HG03442 (cell line): ENCODE measurements around the gene KCNQ2.

Experiments
- ATAC-seq: cut with Tn5 transposase; IDR thresholded peaks from one replicate; pipeline ENCODE4 v1.9.1; 2021; ENCODE audit warnings: mild to moderate bottlenecking, moderate library complexity; ENCODE audit not compliant: unreplicated experiment

Gene KCNQ2

DNA sequence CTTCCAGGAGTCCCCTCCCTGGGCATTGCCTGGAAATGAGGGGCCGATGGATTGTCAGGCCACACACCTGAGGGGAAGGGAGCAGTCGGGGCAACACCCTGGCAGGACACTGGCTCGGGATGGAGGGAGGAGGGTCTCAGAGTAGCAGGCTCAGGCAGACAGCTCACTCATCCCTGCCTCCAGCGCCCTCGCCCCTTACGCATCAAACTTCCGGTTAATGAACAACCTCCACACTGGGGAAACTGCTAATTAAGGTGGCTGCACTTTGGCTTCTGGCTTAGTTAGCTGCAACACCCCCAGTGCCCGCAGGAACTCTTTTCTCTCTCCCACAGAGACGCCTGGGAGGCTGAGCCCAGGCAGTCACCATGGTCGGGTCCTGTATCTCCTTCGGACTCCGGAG is 98.0 kb downstream of the KCNQ2 start:
- no peak for ATAC-seq

DNA sequence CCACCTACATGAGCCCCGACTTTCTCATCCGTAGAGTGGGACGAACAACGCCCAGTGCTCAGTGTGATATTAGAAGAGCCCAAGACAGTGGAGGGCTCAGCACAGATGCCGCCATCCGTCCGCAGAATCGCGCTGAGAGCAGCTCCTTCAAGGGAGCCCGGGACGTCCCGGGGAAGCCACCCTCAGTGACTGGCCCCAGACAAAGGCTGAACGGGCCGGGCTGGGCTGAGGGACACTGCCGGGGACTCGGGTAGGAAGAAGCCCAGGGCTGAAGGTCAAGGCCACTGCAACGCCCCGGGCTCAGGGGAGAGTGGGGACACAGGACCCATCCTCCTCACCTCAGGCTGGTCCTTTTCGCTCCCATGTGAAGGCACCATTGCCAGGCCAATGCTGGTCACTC is 98.5 kb downstream of the KCNQ2 start:
- ATAC-seq, result no peak

- no peak for ATAC-seq
Observed at GRCh38 chr20:63372971-63373885, 99.2 kb downstream of the KCNQ2 start.

DNA sequence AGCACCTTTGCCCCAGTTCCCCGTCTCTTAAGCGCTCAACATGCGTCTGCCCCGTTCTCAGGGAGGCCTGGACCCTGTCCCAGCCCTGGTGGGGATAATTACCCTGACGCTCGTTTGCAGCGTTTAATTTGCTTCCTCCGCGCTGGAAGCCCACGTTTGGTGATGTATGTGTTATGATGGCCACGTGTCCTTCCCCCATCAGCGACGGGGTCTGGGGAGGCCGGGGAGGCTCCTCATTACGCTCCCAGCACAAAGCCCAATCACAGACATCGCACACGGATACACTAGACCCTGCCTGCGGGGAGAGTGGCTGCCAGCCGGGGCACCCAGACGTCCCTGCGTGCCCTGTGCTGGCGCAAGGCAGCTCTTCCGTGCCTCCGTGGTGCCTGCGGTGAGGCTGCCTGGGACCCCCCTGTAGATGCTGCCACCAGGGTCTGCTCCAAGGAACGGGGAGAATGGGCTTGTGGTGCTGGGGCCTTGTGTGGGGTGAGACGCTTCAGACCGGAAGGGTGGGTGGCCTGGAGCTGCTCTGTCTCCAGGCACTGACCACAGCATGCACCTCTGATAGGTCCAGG is 101.1 kb downstream of the KCNQ2 start:
- no peak for ATAC-seq

GRCh38 chr20:63370618-63371187 is 101.8 kb downstream of the KCNQ2 start:
- no peak for ATAC-seq

DNA sequence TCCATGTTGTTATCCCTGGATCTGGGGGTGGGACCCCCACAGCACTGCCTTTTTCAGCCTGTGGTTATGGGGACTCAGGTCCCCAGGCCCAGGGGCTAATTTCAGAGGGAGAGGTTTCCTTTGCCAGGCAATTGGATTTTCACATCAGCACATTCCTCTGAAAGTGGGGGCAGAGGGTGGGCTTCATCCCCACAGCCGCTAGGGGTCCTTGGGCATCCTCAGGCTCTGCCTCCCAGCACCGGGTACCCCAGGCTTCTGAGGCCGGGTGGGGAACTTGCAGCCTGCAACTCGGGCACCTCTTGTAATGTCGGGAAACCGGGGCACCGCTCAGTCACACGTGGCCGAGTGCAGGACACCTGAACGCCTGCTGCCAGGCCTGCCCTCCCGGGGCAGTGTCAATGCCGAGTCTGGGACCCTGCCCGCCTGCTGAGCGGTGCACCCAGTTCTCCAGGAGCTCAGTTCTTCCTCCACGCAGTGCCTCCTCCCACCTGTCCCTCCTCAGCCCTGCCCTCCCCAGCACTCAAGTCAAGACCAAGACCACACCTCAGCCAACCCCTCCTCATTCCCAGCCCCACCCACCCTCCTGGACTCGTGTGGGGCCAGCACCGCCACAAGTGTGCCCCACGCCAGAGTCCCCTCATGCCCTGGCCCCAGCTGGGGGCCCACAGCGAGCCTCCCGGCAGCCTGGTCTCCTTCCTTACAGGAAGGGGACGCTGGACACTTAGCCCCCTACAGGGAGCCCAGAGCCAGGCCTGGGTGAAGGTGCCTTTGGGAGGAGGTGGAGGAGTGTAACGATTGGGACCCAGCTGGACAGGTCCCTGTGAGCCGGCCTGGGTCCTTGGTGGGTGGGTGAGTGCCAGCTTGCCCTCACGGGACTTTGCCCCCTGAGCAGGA is 102.5 kb downstream of the KCNQ2 start:
- ATAC-seq, result no peak

DNA sequence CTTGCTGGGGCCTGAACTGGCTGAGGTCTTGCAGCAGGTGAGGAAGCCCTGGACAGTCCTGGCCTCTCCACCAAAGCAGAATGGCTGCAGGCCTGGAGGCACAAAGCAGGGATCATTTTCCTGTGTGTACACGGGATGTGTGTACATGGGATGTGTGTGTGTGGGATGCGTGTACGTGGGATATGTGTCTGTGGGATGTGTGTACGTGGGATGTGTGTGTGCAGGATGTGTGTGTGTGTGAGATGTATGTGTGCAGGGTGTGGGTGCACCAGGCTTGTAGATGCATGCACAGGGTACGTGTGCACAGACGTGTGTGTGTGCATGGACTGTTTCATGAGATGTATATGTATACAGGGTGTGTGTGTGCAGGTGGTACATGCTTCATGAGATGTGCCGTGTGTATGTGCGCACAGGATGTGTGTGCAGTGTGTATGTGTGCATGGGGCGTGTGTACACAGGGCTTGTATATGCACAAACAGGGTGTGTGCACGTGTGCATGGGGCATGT is 103.4 kb downstream of the KCNQ2 start:
- ATAC-seq, result no peak

GRCh38 chr20:63368151-63368550 is 104.3 kb downstream of the KCNQ2 start:
- no peak for ATAC-seq

DNA sequence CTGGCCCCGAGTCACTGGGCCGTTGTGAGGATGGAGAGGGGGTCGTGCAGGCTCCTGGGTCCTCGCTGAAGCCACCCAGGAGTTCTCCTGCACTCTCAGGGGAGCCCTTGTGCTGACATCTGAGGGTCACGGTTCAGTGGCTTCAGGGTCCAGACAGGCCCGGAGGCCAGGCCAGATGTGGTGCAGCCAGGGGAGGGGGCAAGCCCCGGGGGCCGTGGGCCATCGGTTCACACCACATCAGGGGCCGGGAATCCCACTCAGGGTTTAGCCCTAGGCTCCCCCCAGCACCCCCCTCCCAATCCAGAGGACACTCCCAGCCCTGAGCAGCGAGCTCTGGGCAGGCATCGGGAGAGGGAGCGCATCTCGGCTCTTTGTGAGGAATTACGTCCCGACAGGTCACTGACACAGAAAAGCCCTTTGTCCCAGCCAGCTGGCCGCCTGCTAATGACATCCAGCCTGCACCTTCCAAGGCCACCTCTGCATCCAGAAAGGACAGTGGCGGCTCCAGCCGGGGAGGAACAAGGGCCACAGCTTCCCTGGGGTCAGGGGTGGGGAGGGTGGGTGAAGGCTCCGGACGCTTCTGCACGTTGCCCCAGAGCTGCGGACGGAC is 104.9 kb downstream of the KCNQ2 start:
- ATAC-seq, result no peak

DNA sequence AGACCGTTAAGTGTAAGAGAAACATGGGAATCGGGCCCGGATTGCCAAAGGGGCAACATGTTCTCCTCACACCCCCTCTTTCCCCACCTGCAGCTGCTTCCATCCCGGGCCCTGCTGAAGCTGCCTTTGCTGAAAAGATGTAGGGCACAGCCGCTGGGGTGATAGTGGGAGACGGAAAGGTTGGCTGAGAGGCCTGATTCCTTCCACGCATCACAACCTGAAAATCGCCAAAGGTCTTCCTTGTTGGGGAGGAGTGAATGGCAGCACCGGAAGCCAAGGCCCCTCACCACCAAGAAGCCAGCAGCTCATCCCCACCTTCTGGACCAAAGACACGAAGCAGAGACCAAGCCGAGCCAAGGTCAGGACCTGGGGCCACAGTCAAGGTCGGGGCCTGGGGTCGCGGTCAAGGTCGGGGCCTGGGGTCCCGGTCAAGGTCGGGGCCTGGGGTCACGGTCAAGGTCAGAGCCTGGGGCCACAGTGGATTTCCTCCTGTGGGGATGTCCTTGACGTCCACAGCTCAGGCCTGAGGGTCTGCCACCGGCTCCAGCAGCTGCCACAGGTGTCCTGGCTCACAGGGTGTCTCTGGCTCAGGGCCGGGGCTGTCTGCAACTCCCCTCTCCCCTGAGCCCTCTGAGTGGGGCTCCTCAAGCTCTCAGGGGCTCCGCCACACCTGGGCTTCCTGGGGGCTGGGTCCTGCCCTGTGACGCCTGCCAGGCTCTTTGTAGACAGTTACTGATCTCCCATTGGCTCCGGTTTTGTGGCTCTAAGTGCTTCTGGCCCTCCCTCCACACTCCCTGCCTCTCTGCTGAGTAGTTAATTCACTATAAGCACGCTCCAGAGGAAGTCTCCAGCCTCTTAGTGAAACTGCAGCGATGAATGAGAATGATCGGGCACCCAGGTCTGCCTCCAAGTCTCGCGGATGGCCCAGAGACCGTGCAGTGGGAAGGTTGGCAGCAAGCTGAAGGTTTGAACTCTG is 105.8 kb downstream of the KCNQ2 start:
- no peak for ATAC-seq

GRCh38 chr20:63365601-63366389 is 106.7 kb downstream of the KCNQ2 start:
- ATAC-seq, result no peak

DNA sequence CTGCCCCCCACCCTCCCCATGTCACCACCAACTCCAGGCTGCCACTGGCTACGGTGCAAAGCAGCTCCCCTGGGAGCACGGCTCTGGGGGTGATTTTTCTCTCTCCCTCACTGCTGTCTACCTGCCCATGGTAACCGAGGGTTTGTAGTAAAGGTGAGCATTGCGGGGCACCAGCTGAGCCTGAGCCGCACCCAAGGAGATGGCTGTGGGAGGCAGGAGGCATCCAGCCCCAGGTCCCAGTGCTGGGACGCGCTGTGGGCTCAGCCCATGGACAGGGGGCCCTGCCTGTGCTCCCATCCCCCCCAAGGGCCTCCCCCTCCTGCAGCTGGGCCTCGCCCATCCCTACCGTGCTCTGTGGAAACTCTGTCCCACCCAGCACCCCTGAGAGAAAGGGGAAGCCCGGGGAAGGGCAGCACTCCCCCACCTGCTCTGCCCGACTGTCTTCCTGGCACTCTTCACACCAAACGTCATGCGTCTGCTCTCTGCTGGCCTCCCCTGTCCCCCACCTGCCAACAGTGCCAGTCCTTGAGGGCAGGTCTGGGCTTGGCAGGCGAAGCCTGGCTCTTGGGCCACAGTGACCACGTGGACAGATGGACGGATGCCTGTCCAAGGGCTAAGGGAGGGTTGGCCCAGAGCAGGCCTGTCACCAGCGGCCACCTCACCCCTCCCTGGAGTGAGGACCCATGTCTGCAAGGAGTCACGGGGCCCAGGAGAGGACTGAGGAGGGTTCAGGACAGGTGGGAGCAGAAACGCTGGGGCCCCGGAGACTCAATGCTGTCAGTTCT is 107.5 kb downstream of the KCNQ2 start:
- no peak for ATAC-seq

DNA sequence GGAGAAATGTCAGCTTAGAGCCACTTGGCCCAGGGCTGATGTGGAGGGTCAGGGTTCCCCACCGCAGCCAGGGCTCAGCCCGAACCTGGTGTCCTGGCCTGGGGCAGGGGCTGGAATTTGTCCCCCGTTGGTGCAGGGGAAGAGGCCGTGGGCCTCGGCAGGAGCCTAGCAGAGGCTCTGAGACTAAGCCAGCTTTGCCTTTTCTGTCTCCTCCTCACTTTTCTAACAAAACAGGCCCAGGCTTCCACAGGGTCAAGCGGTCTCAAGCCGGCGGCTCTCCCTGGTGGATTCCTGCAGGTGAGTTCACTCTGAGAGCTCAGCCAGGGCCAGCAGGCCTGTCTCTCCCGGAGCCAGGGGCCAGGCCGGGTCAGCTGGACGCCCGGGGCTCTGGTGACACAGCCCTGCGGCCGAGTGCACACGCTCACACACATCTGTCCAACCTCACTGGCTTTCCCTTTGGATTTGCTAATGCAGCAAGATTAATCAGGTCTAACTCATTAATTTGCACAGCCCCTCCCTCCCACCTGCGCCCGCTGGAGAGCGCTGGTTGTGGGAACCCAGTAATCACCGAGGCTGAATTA is 108.4 kb downstream of the KCNQ2 start:
- no peak for ATAC-seq

DNA sequence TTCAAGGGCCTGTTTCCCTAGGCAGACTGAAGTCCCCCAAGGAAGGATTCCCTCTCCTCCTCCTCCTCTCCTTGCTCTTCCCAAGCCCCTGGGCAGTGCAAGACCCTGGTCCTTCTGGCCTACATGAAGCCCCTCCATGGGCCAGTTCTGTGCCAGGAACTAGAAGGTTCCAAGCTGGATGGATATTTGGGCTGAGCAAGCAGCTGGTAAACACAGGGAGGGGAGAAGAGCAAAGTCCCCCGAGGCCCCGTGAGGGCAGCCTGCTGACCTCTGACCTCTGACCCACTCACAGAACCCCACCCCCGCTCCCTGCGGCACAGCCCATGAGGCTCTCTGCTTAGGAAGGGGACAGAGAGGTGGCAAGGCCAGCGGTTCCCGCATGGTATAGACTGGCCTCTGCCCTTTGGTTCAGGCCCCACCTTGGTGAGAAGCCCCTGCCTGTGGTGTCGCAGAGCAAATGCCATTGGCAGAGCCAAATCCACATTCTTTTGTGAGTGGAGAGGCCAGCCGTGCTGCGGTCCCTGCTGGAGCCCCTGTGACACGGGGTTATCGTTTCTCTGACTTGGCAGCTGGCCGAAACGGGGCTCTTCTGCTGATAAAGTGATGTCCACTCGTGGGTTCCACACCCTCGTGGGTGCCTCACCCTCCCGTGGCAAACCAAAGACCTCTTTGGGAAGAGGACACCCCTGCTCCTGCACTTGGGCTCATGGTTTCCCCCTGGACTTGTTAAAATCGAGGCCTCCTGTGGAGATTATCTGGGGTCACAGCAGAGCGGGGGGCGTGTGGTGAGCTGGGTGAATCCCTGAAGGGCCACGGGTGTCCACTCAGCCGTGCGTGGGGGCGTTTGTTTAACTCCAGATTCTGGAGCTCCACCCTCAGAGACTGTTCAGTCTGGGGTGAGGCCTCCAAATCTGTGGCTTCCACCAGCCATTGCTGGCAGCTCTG is 109.2 kb downstream of the KCNQ2 start:
- no peak for ATAC-seq

DNA sequence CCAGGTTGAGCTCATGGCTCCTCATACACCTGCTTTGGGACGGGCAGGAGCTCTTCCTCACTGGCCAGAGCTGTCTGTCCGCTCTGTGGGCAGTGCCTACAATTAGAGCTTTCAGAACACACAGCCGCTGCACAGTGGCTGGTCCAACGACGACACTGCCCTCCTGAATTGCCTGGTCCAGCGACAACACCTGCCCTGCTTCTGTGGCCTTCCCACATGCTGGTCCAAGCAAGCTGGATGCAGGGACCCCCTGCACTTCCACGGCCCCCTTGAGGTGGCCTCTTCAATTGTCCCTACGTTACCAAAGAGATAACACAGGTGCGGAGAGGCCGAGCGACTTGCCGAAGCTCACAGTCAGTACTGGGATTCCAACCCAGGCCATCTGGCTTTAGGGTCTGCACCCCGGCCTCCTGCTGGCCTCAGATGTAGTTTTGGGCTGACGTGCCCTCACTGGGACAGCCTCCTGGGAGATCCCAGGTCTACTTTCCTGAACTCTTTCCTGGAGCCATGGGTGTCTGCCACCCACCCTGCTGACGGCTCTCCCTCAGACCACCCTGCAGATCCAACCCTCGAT is 109.9 kb downstream of the KCNQ2 start:
- no peak for ATAC-seq
